ENCODE data around the gene IGFN1.
"Not testable (repeated sequence)": the region's sequence is repeated elsewhere in the genome, so short reads cannot be mapped to it uniquely, and the experiment has no call there.

Gene IGFN1

GRCh38 chr1:201153474-201154388, 36.9 kb upstream of the IGFN1 start:
- DNase-seq (ENCODE audit: low read depth), result no peak
- TF ChIP-seq, protein P1, sequence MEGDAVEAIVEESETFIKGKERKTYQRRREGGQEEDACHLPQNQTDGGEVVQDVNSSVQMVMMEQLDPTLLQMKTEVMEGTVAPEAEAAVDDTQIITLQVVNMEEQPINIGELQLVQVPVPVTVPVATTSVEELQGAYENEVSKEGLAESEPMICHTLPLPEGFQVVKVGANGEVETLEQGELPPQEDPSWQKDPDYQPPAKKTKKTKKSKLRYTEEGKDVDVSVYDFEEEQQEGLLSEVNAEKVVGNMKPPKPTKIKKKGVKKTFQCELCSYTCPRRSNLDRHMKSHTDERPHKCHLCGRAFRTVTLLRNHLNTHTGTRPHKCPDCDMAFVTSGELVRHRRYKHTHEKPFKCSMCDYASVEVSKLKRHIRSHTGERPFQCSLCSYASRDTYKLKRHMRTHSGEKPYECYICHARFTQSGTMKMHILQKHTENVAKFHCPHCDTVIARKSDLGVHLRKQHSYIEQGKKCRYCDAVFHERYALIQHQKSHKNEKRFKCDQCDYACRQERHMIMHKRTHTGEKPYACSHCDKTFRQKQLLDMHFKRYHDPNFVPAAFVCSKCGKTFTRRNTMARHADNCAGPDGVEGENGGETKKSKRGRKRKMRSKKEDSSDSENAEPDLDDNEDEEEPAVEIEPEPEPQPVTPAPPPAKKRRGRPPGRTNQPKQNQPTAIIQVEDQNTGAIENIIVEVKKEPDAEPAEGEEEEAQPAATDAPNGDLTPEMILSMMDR (conservative IDR thresholded peaks at IDR 0.05; ENCODE audit: low read depth, low read length), result no peak
- H3K4me3 ChIP-seq (ENCODE audit: low read length), result peak overlapping the region; percentile 81

DNA sequence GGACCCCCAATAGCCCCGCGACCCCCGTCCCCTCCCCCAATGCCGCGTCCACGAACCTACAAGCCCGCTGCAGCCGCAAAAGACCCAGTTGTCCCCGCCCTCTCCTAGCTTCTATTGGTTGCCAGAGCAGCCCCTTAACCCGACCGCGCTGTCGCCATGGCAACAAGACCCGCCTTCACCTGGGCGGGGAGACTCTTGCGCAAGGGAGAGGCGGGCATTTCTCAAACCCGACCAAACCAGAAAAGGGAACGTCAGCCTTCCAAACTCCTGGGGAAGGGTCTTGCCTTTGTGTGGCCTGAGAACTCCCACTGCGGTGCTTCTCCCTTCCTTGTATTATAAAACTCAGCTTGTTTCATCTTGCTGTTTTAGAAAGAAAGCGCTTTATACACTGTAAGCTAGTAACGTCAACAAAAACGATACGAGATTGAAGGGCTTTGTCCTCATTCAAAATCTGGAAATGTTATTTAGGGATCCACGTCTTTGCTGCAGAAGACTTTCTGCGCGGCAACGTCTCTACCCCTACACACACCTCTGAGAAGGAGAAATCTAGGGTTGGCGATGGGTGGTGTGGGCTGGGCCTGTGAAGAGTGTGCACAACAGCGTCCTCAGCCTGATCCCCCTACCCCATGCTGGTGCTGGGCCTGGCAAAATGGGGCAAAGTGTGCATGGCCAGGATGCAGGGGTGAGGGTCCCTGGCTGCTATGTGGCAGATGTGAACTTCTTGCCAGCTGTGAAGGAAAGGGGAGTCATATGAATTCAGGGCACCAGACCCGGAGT, 36.0 kb upstream of the IGFN1 start, which contains the start of gene TMEM9:
Gene TMEM9 (minus strand): TSS at position 86 of the 777 bp plus-strand sequence. CDS start 551 bp downstream, outside the sequence.
- DNase-seq (ENCODE audit: low read depth), result peak; percentile 75
- peak within 1 kb of the TSS; percentile 81 for H3K4me3 ChIP-seq (ENCODE audit: low read length)
- TF ChIP-seq, protein P1 (conservative IDR thresholded peaks at IDR 0.05; ENCODE audit: low read depth, low read length), result no peak

DNA sequence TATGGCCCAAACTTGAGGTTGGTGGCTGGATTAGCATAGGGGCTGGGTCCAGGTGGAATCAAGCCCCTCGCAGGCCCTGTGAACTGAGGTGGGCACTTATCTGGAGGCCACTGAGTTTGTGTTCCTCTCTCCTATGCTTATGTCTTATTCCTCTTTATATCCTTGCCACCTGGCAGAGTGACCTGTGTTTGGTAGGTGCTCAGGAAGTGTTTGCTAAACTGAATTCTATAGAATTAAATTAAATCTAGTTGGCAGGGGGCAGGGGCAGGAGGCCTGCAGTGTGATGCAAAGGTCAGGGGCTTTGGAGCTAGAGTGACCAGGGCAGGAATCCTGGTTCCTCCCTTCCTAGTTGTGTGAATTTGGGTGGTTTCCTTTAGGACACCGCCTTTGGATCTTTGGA, 35.3 kb upstream of the IGFN1 start:
- DNase-seq (ENCODE audit: low read depth), result no peak
- H3K4me3 ChIP-seq (ENCODE audit: low read length), result no peak overlapping the region
- TF ChIP-seq, protein P1 (conservative IDR thresholded peaks at IDR 0.05; ENCODE audit: low read depth, low read length), result no peak

DNA sequence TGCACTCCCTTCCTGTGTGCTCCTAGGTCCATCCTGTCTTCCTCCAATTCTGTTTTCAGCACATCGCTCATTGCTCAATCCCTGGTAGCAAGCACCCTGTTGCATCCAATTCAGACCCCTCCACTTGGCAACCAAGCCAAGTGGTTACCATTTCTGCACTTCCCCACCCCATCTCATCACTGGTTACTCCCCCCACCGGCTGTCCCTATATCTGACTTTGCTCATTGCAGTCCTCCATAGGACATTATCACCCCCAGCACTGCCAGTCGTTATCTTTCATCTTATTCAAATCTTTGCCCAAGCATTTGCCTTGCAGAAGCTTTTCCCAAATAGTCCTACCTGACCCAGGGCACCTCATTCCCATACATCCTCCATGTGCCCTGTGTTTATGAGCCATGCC, 34.3 kb upstream of the IGFN1 start:
- no peak overlapping the region for H3K4me3 ChIP-seq (ENCODE audit: low read length)
- no peak for DNase-seq (ENCODE audit: low read depth)
- TF ChIP-seq, protein P1 (conservative IDR thresholded peaks at IDR 0.05; ENCODE audit: low read depth, low read length), result no peak

GRCh38 chr1:201156819-201157218, 33.8 kb upstream of the IGFN1 start:
- no peak for DNase-seq (ENCODE audit: low read depth)
- no peak overlapping the region for H3K4me3 ChIP-seq (ENCODE audit: low read length)
- TF ChIP-seq, protein P1 (conservative IDR thresholded peaks at IDR 0.05; ENCODE audit: low read depth, low read length), result no peak

GRCh38 chr1:201157949-201158348, 32.7 kb upstream of the IGFN1 start:
- TF ChIP-seq, protein P1 (conservative IDR thresholded peaks at IDR 0.05; ENCODE audit: low read depth, low read length), result no peak
- DNase-seq (ENCODE audit: low read depth), result no peak

GRCh38 chr1:201163036-201163435, 27.6 kb upstream of the IGFN1 start:
- H3K4me3 ChIP-seq (ENCODE audit: low read length); DNase-seq (ENCODE audit: low read depth): not testable (repeated sequence)

More at GRCh38 chr1:201157949-201158348, 32.7 kb upstream of the IGFN1 start:
- no peak overlapping the region for H3K4me3 ChIP-seq (ENCODE audit: low read length)

Data from retinal pigment epithelial cell (primary cell).